OCI-LY7 (cell line): ENCODE data around the gene CCDC15. TPM values are rescaled to one million over a fixed set of nuclear protein-coding genes. Genes with fewer than 3 reads are reported as not detected.
A peak's percentile ranks its signal among the peaks of the same experiment; 100 is the strongest.

Experiments
- BruUV-seq: library from RNA; stranded (reverse); fragments of 400-500 nt; replicated peaks from 2 replicates; lab custom pipeline; 2021; lab: Mats Ljungman, UMichigan
- CTCF ChIA-PET: fragments of 300-600 bp; sonication (Branson Sonifier 250); formaldehyde crosslinking; loops from one replicate; lab custom pipeline; 2022; ENCODE audit warnings: antibody characterized with exemption; ENCODE audit not compliant: unreplicated experiment; lab: Charles Lee
- POLR2A ChIA-PET: fragments of 300-600 bp; sonication (Branson Sonifier 250); formaldehyde crosslinking; loops from one replicate; lab custom pipeline; 2022; ENCODE audit warnings: antibody characterized with exemption; lab: Charles Lee
- DNase-seq: peaks from one replicate; pipeline ENCODE4 v3.0.0-alpha.2; 2015; ENCODE audit warnings: low spot score
- H2AFZ ChIP-seq: fragments of 200-600 bp; sonication (generic), shearing (Covaris generic); 2 replicates; pipeline ENCODE4 v1.6.1; 2014; ENCODE audit warnings: mild to moderate bottlenecking, antibody characterized with exemption, low read length, moderate library complexity
- H3K27ac ChIP-seq: fragments of 200-600 bp; sonication (generic); 2 replicates; pipeline ENCODE4 v1.5.1; 2014; ENCODE audit warnings: mixed run types, low read depth, mild to moderate bottlenecking, moderate library complexity, low read length, inconsistent platforms; ENCODE audit not compliant: poor library complexity, severe bottlenecking
- H3K36me3 ChIP-seq: fragments of 200-600 bp; sonication (generic); 2 replicates; pipeline ENCODE4 v1.6.1; 2014; ENCODE audit warnings: mild to moderate bottlenecking, antibody characterized with exemption, low read length, moderate library complexity, mixed read lengths; ENCODE audit not compliant: insufficient read depth
- H3K4me1 ChIP-seq: fragments of 200-600 bp; sonication (generic); 2 replicates; pipeline ENCODE4 v1.5.1; 2014; ENCODE audit warnings: mild to moderate bottlenecking, low read length; ENCODE audit not compliant: insufficient read depth, poor library complexity, severe bottlenecking
- H3K4me2 ChIP-seq: fragments of 200-600 bp; sonication (generic); 2 replicates; pipeline ENCODE4 v1.6.1; 2014; ENCODE audit warnings: mild to moderate bottlenecking, low read length
- H3K4me3 ChIP-seq: fragments of 200-600 bp; sonication (generic); 2 replicates; pipeline ENCODE4 v1.5.1; 2014; ENCODE audit warnings: mild to moderate bottlenecking, low read depth, low read length; ENCODE audit not compliant: poor library complexity, severe bottlenecking
- H3K79me2 ChIP-seq: fragments of 200-600 bp; sonication (generic); 2 replicates; pipeline ENCODE4 v1.6.1; 2016; ENCODE audit warnings: low read depth, mild to moderate bottlenecking, low read length, moderate library complexity, mixed read lengths; ENCODE audit not compliant: insufficient read depth
- H3K9me2 ChIP-seq: fragments of 200-600 bp; sonication (generic); 2 replicates; pipeline ENCODE4 v1.6.1; 2016; ENCODE audit warnings: mild to moderate bottlenecking, low read length, mixed read lengths; ENCODE audit not compliant: insufficient read depth
- H3K9me3 ChIP-seq: fragments of 200-600 bp; sonication (generic); 2 replicates; pipeline ENCODE4 v1.6.1; 2014; ENCODE audit warnings: mild to moderate bottlenecking, mixed run types, low read length, mixed read lengths
- H4K20me1 ChIP-seq: fragments of 200-600 bp; sonication (generic); 2 replicates; pipeline ENCODE4 v1.6.1; 2014; ENCODE audit warnings: mild to moderate bottlenecking, antibody characterized with exemption, low read length, moderate library complexity, mixed read lengths; ENCODE audit not compliant: insufficient read depth
- EZH2phosphoT487 ChIP-seq: fragments of 200-600 bp; sonication (generic); IDR thresholded peaks from 2 replicates; pipeline ENCODE4 v1.6.1; 2018; ENCODE audit warnings: low read depth, borderline replicate concordance, mild to moderate bottlenecking, mixed run types, antibody characterized with exemption, low read length, moderate library complexity, mixed read lengths
- intact Hi-C: fragments of 100-400 bp; cut with micrococcal nuclease; formaldehyde crosslinking; loops from one replicate; pipeline ENCODE4 v1.10.0; 2022; ENCODE audit not compliant: unreplicated experiment
- total RNA-seq, 2 experiments: library from RNA; depleted of rRNA in 1 of 2; stranded (reverse); fragments of >200 nt in 1 of 2; shearing (Covaris generic) in 1 of 2; gene quantifications; 2 replicates each; pipeline ENCODE4 v1.2.3, GENCODE V29; 2014 to 2022
- TF ChIP-seq, protein P1 (sequence below): fragments of 200-600 bp; sonication (generic); conservative IDR thresholded peaks from 2 replicates; pipeline ENCODE4 v1.5.1; 2014; ENCODE audit warnings: mild to moderate bottlenecking, antibody characterized with exemption, low read length, moderate library complexity, mixed read lengths

The CCDC15 gene
- total RNA-seq, 2 experiments from 2014 or later = 9.6 to 10.6 TPM

DNA sequence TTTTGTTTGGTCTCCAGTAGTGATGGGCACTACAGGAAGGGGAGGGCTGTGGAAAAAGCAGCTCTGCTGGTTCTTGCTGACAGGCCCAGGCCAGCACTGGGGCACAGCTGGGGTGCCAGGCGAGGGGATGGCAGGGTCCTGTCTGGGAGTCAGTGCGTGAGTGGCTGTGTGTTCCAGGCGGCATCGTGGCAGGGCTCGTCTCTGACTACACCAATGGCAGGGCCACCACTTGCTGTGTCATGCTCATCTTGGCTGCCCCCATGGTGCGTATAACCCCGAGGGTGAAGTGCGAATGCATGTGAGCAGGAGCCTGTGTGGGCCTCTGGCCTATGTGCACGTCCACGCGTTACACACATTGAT, 130.0 kb downstream of the CCDC15 start:
- Histone ChIP-seq H3K4me1 (no peaks in the 10 kb centered on the region), H3K79me2 (no peaks in the 10 kb centered on the region), H3K9me2 (no peaks in the 10 kb centered on the region), H3K27ac (no peak overlapping the region), H3K4me2 (no peak overlapping the region), H3K36me3 (no peaks in the 10 kb centered on the region), H4K20me1 (no peaks in the 10 kb centered on the region), H3K4me3 (no peak overlapping the region), H2AFZ (no peak overlapping the region), H3K9me3 (no peaks in the 10 kb centered on the region)
- TF ChIP-seq, protein P1, sequence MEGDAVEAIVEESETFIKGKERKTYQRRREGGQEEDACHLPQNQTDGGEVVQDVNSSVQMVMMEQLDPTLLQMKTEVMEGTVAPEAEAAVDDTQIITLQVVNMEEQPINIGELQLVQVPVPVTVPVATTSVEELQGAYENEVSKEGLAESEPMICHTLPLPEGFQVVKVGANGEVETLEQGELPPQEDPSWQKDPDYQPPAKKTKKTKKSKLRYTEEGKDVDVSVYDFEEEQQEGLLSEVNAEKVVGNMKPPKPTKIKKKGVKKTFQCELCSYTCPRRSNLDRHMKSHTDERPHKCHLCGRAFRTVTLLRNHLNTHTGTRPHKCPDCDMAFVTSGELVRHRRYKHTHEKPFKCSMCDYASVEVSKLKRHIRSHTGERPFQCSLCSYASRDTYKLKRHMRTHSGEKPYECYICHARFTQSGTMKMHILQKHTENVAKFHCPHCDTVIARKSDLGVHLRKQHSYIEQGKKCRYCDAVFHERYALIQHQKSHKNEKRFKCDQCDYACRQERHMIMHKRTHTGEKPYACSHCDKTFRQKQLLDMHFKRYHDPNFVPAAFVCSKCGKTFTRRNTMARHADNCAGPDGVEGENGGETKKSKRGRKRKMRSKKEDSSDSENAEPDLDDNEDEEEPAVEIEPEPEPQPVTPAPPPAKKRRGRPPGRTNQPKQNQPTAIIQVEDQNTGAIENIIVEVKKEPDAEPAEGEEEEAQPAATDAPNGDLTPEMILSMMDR = no peak
- no peak for TF ChIP-seq EZH2phosphoT487
- POLR2A ChIA-PET = interaction anchor here (1.0 kb wide), 1 partner anchor 268 kb away, joined by 3 read pairs; no protein-coding TSS in a partner anchor
- BruUV-seq = no TSS peak
- intact Hi-C loops = no loop called here
- no peak for DNase-seq
- CTCF ChIA-PET = interaction anchor here (1.4 kb wide), 1 partner anchor 41 kb away, joined by 4 read pairs; no protein-coding TSS in a partner anchor

DNA sequence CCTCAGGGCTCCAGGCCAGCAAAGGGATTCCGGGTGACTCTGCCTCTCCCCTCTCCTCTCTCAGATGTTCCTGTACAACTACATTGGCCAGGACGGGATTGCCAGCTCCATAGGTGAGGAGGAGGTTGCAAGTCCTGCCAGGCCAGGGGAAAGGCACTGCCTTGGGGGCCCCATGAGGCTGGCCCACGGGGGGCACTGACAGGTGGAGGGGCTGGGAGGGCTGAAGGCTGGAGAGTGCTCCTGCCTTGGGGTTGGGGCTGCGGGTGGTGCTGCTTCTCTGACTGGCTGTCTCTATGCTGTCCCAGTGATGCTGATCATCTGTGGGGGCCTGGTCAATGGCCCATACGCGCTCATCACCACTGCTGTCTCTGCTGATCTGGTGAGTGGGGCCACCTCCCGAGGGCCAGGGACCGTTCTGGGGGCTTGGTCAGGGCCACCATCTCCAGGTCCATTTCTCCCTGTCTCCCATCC, 130.8 kb downstream of the CCDC15 start:
- TF ChIP-seq EZH2phosphoT487 = no peak

DNA sequence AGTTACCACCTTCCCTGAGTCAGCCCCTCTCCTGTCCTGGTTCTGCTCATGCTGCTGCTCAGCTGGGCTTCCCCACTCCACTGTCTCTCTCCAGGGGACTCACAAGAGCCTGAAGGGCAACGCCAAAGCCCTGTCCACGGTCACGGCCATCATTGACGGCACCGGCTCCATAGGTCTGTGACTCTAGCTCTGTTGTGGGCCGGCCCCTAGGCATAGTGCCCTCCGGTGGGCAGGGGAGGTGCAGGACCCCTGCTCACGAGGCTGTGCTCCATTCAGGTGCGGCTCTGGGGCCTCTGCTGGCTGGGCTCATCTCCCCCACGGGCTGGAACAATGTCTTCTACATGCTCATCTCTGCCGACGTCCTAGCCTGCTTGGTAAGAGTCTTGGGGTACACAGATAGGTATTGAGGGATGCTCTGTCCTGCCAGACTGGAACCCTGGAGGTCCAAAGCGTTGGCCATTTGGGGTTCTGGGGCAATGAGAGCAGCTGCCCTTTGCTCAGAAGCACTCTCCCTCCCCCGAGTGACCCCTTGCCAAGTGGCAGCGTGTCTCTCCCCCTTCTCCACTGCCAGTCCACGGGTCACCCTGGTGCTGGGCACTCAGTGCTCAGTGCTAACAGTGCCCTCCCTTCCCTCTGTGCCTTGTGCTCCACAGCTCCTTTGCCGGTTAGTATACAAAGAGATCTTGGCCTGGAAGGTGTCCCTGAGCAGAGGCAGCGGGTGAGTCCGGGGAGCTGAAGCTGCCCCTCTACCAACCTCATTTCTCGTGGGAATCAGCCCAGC, 131.5 kb downstream of the CCDC15 start:
- no peaks in the 10 kb centered on the region for H4K20me1 ChIP-seq
- no peaks in the 10 kb centered on the region for H3K4me1 ChIP-seq
- H3K36me3 ChIP-seq = no peaks in the 10 kb centered on the region
- DNase-seq = no peak
- TF ChIP-seq, protein P1 = peak; percentile 50
- TF ChIP-seq EZH2phosphoT487 = no peak
- no peak overlapping the region for H3K27ac ChIP-seq
- H3K79me2 ChIP-seq = no peaks in the 10 kb centered on the region
- no TSS peak for BruUV-seq
- no peak overlapping the region for H3K4me2 ChIP-seq
- ChIA-PET POLR2A (interaction anchor here (0.7 kb wide), 1 partner anchor 13 kb away, joined by 3 read pairs; no protein-coding TSS in a partner anchor), CTCF (no interaction called here)
- no peaks in the 10 kb centered on the region for H3K9me3 ChIP-seq
- H3K4me3 ChIP-seq = no peak overlapping the region
- no peaks in the 10 kb centered on the region for H3K9me2 ChIP-seq
- intact Hi-C loops = no loop called here
- no peak overlapping the region for H2AFZ ChIP-seq

More for the DNA sequence above, 130.8 kb downstream of the CCDC15 start:
- no peak for DNase-seq
- no peaks in the 10 kb centered on the region for H4K20me1 ChIP-seq
- H3K4me1 ChIP-seq = no peaks in the 10 kb centered on the region
- no peak overlapping the region for H3K4me3 ChIP-seq
- no peaks in the 10 kb centered on the region for H3K9me2 ChIP-seq
- CTCF ChIA-PET = no interaction called here
- no peak overlapping the region for H3K4me2 ChIP-seq
- H3K27ac ChIP-seq = no peak overlapping the region
- no TSS peak for BruUV-seq
- no peaks in the 10 kb centered on the region for H3K36me3 ChIP-seq
- H2AFZ ChIP-seq = no peak overlapping the region
- no peaks in the 10 kb centered on the region for H3K9me3 ChIP-seq
- POLR2A ChIA-PET = no interaction called here
- H3K79me2 ChIP-seq = no peaks in the 10 kb centered on the region
- intact Hi-C loops = no loop called here
